DOHH2 (cell line): ENCODE data around the gene DAAM2.

Experiments used
- H3F3A ChIP-seq: fragments of 200-600 bp; sonication (generic), shearing (Covaris generic); 2 replicates; pipeline ENCODE4 v1.6.0; 2016; ENCODE audit warnings: antibody characterized with exemption, mild to moderate bottlenecking; ENCODE audit not compliant: control insufficient read depth, insufficient read depth
- H3K27ac ChIP-seq: fragments of 200-600 bp; sonication (generic); 2 replicates; pipeline ENCODE4 v1.5.1; 2014; ENCODE audit warnings: low read depth, mild to moderate bottlenecking, low read length, moderate library complexity
- H3K27me3 ChIP-seq: fragments of 200-600 bp; sonication (generic); 2 replicates; pipeline ENCODE4 v1.6.1; 2014; ENCODE audit warnings: mild to moderate bottlenecking, low read length, mixed read lengths; ENCODE audit not compliant: control insufficient read depth
- H3K36me3 ChIP-seq: fragments of 200-600 bp; sonication (generic); 2 replicates; pipeline ENCODE4 v1.6.1; 2014; ENCODE audit warnings: mild to moderate bottlenecking, low read length, moderate library complexity, mixed read lengths; ENCODE audit not compliant: control insufficient read depth
- H3K4me1 ChIP-seq: fragments of 200-600 bp; sonication (generic); 2 replicates; pipeline ENCODE4 v1.6.1; 2014; ENCODE audit warnings: mild to moderate bottlenecking, low read length, mixed read lengths; ENCODE audit not compliant: control insufficient read depth
- H3K4me2 ChIP-seq: fragments of 200-600 bp; sonication (generic); 2 replicates; pipeline ENCODE4 v1.6.0; 2014; ENCODE audit warnings: mild to moderate bottlenecking, low read length, moderate library complexity
- H3K4me3 ChIP-seq: fragments of 200-600 bp; sonication (generic); 2 replicates; pipeline ENCODE4 v1.5.1; 2014; ENCODE audit warnings: mild to moderate bottlenecking, low read length, mixed read lengths
- H3K79me2 ChIP-seq: fragments of 200-600 bp; sonication (generic); 2 replicates; pipeline ENCODE4 v1.6.1; 2014; ENCODE audit warnings: mild to moderate bottlenecking, low read length, mixed read lengths; ENCODE audit not compliant: control insufficient read depth
- H3K9me2 ChIP-seq: fragments of 200-600 bp; sonication (generic); replicated peaks from 2 replicates; pipeline ENCODE4 v1.6.1; 2014; ENCODE audit warnings: mild to moderate bottlenecking, low read length, mixed read lengths; ENCODE audit not compliant: control insufficient read depth
- H3K9me3 ChIP-seq: fragments of 200-600 bp; sonication (generic); 2 replicates; pipeline ENCODE4 v1.6.1; 2014; ENCODE audit warnings: antibody characterized with exemption, low read length, mixed read lengths; ENCODE audit not compliant: control insufficient read depth, insufficient read depth
- H4K20me1 ChIP-seq: fragments of 200-600 bp; sonication (generic); 2 replicates; pipeline ENCODE4 v1.6.0; 2014; ENCODE audit warnings: low read depth, mild to moderate bottlenecking, antibody characterized with exemption, low read length, moderate library complexity; ENCODE audit not compliant: control insufficient read depth, insufficient read depth
- CTCF ChIP-seq: fragments of 200-600 bp; sonication (generic); IDR thresholded peaks from one replicate; pipeline ENCODE4 v1.5.1; 2014; ENCODE audit warnings: antibody characterized with exemption, mild to moderate bottlenecking, low read depth, low read length; ENCODE audit not compliant: poor library complexity, severe bottlenecking
- EZH2phosphoT487 ChIP-seq: fragments of 200-600 bp; sonication (generic); IDR thresholded peaks from 2 replicates; pipeline ENCODE4 v1.6.1; 2017; ENCODE audit warnings: borderline replicate concordance, mild to moderate bottlenecking, antibody characterized with exemption, low read length, moderate library complexity, mixed read lengths

The DAAM2 gene

GRCh38 chr6:39756582-39756981, 35.6 kb upstream of the DAAM2 start:
- Histone ChIP-seq H3K27ac (no peak overlapping the region), H3K4me3 (no peak overlapping the region), H3K36me3 (no peaks in the 10 kb centered on the region), H3K4me1 (no peaks in the 10 kb centered on the region), H3K9me3 (no peaks in the 10 kb centered on the region), H3K79me2 (no peaks in the 10 kb centered on the region), H3K9me2 (no peaks in the 10 kb centered on the region), H3F3A (no peaks in the 10 kb centered on the region), H3K4me2 (no peak overlapping the region), H3K27me3 (no peaks in the 10 kb centered on the region), H4K20me1 (no peaks in the 10 kb centered on the region)
- TF ChIP-seq CTCF = no peak
- no peak for TF ChIP-seq EZH2phosphoT487

DNA sequence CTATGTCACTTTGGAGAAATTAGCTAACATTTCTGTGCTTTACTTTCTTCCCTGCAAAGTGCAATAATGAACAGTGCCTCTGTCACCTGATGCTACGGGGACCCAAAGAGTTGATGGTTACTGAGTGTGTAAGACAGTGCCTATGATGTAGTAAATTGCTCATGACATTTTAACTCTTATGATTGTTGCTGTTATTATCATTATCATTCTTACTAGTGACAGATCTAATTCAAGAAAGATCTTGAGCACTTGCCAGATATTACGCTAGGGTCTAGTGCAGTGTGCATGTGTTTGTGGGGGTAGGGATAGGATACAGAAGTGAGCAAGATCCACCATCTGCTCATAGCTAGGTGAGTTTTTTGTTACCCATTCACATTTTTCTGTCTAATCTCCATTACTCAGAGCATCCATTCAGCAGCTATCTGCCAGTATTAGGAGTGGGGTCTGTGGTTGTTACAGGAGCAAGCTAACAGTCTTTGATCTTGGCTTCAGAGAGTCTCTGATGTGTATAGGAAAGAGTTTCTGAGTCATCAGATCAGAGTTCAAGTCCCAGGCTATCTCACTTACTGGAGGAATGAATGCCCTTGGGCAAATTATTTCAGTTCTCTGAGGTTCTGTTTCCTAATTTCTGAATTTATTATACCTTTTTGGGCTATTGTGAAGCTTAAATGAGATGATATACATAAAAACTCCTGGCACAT, 33.1 kb upstream of the DAAM2 start:
- no peaks in the 10 kb centered on the region for H3F3A ChIP-seq
- H3K36me3 ChIP-seq = no peaks in the 10 kb centered on the region
- no peak overlapping the region for H3K4me2 ChIP-seq
- no peaks in the 10 kb centered on the region for H3K9me3 ChIP-seq
- no peaks in the 10 kb centered on the region for H3K27me3 ChIP-seq
- no peaks in the 10 kb centered on the region for H3K4me1 ChIP-seq
- no peak overlapping the region for H3K4me3 ChIP-seq
- TF ChIP-seq EZH2phosphoT487 = no peak
- TF ChIP-seq CTCF = no peak
- no peaks in the 10 kb centered on the region for H3K9me2 ChIP-seq
- no peaks in the 10 kb centered on the region for H3K79me2 ChIP-seq
- no peaks in the 10 kb centered on the region for H4K20me1 ChIP-seq
- no peak overlapping the region for H3K27ac ChIP-seq

DNA sequence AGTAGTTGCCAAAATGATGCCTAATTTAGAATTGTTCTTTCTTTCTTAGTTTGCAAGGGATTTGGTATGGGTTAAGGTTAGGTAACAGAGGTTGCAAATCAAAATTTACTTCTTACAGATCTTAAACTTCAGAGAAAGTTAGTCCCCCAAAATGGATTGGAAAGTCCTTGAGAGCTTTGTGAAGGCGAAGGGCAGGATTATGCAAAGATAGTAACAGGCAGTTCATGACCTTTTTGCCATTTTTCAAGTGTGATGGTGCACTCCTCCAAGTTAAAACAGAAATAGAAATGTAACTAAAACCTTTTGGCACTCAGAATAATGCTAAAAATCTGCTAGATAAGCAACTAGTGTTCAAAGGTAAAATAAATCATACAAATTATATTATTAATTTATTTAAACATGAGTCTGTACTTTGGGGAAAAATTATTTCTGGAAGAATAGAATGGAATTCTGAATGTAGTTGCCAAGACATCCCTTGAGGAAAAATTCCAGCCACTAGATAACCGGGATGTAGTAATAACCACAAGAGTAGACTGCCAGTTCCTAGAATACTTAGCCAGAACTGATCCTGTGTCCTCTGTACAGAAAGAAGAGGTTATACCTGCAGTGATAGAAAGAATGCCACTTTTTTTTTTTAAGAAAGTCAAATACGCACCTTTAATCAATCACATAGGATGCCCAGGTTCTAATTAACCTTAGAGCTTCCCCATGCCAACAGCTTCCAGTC, 31.8 kb upstream of the DAAM2 start:
- H3K4me1 ChIP-seq = no peaks in the 10 kb centered on the region
- H3K9me3 ChIP-seq = no peaks in the 10 kb centered on the region
- H4K20me1 ChIP-seq = no peaks in the 10 kb centered on the region
- no peaks in the 10 kb centered on the region for H3K9me2 ChIP-seq
- H3K36me3 ChIP-seq = no peaks in the 10 kb centered on the region
- no peaks in the 10 kb centered on the region for H3F3A ChIP-seq
- H3K79me2 ChIP-seq = no peaks in the 10 kb centered on the region
- TF ChIP-seq EZH2phosphoT487 (no peak), CTCF (no peak)
- H3K4me3 ChIP-seq = no peak overlapping the region
- H3K27me3 ChIP-seq = no peaks in the 10 kb centered on the region
- H3K27ac ChIP-seq = no peak overlapping the region
- no peak overlapping the region for H3K4me2 ChIP-seq
